ENCODE results near the gene ZFAND3.

The ZFAND3 gene

GRCh38 chr6:38080360-38080759, 260.8 kb downstream of the ZFAND3 start:
- DNase-seq (ENCODE audit: low read depth in 3 of 3, low spot score in 1 of 3), result no peak

- no peak for DNase-seq (ENCODE audit: low read depth in 3 of 3, low spot score in 1 of 3)
Measured at GRCh38 chr6:38080889-38081288, 261.4 kb downstream of the ZFAND3 start.

GRCh38 chr6:38085031-38085430, 265.5 kb downstream of the ZFAND3 start:
- no peak for DNase-seq (ENCODE audit: low read depth in 3 of 3, low spot score in 1 of 3)

GRCh38 chr6:38086346-38086745, 266.8 kb downstream of the ZFAND3 start:
- DNase-seq (ENCODE audit: low read depth in 3 of 3, low spot score in 1 of 3), result no peak

GRCh38 chr6:38088010-38088409, 268.5 kb downstream of the ZFAND3 start:
- DNase-seq (ENCODE audit: low read depth in 3 of 3, low spot score in 1 of 3), result no peak

GRCh38 chr6:38088829-38089228, 269.3 kb downstream of the ZFAND3 start:
- no peak for DNase-seq (ENCODE audit: low read depth in 3 of 3, low spot score in 1 of 3)

GRCh38 chr6:38091613-38092012, 272.1 kb downstream of the ZFAND3 start:
- no peak for DNase-seq (ENCODE audit: low read depth in 3 of 3, low spot score in 1 of 3)

- no peak for DNase-seq (ENCODE audit: low read depth in 3 of 3, low spot score in 1 of 3)
Measured at GRCh38 chr6:38092465-38092864, 272.9 kb downstream of the ZFAND3 start.

- DNase-seq (ENCODE audit: low read depth in 3 of 3, low spot score in 1 of 3), result no peak
Measured at GRCh38 chr6:38092964-38093363, 273.4 kb downstream of the ZFAND3 start.

- DNase-seq (ENCODE audit: low read depth in 3 of 3, low spot score in 1 of 3), result no peak
Measured at GRCh38 chr6:38095054-38095453, 275.5 kb downstream of the ZFAND3 start.

- DNase-seq (ENCODE audit: low read depth in 3 of 3, low spot score in 1 of 3), result no peak
Measured at GRCh38 chr6:38099221-38099620, 279.7 kb downstream of the ZFAND3 start.

GRCh38 chr6:38100380-38100779, 280.9 kb downstream of the ZFAND3 start:
- DNase-seq (ENCODE audit: low read depth in 3 of 3, low spot score in 1 of 3), result no peak

- DNase-seq (ENCODE audit: low read depth in 3 of 3, low spot score in 1 of 3), result no peak
Measured at GRCh38 chr6:38103921-38104320, 284.4 kb downstream of the ZFAND3 start.

GRCh38 chr6:38105066-38105465, 285.5 kb downstream of the ZFAND3 start:
- no peak for DNase-seq (ENCODE audit: low read depth in 3 of 3, low spot score in 1 of 3)

- DNase-seq (ENCODE audit: low read depth in 3 of 3, low spot score in 1 of 3), result no peak
Measured at GRCh38 chr6:38107073-38107472, 287.5 kb downstream of the ZFAND3 start.

- DNase-seq (ENCODE audit: low read depth in 3 of 3, low spot score in 1 of 3), result no peak
Measured at GRCh38 chr6:38110481-38110971, 291.0 kb downstream of the ZFAND3 start.

GRCh38 chr6:38112181-38112580, 292.7 kb downstream of the ZFAND3 start:
- DNase-seq (ENCODE audit: low read depth in 3 of 3, low spot score in 1 of 3), result no peak

GRCh38 chr6:38113825-38114576, 294.5 kb downstream of the ZFAND3 start:
- no peak for DNase-seq (ENCODE audit: low read depth in 3 of 3, low spot score in 1 of 3)

GRCh38 chr6:38114976-38115625, 295.6 kb downstream of the ZFAND3 start:
- DNase-seq (ENCODE audit: low read depth in 3 of 3, low spot score in 1 of 3), result no peak

- no peak for DNase-seq (ENCODE audit: low read depth in 3 of 3, low spot score in 1 of 3)
Measured at GRCh38 chr6:38115626-38116008, 296.1 kb downstream of the ZFAND3 start.

GRCh38 chr6:38116248-38116647, 296.7 kb downstream of the ZFAND3 start:
- no peak for DNase-seq (ENCODE audit: low read depth in 3 of 3, low spot score in 1 of 3)

- DNase-seq (ENCODE audit: low read depth in 3 of 3, low spot score in 1 of 3), result no peak
Measured at GRCh38 chr6:38117281-38117680, 297.8 kb downstream of the ZFAND3 start.
